H1 (cell line): ENCODE results near the gene KRTAP3-2. TPM values are rescaled to one million over a fixed set of nuclear protein-coding genes. Genes with fewer than 3 reads are reported as not detected.

ENCODE experiments used
- CTCF ChIA-PET: fragments of 300-600 bp; sonication (Branson Sonifier 250); formaldehyde crosslinking; loops from one replicate; lab custom pipeline; 2021; ENCODE audit not compliant: partially characterized antibody; lab: Charles Lee
- POLR2A ChIA-PET: fragments of 300-600 bp; sonication (Branson Sonifier 250); formaldehyde crosslinking; loops from one replicate; lab custom pipeline; 2021; ENCODE audit warnings: inconsistent platforms; ENCODE audit not compliant: partially characterized antibody; lab: Charles Lee
- DNase-seq, 2 experiments: peaks; one replicate each; pipeline versions ENCODE4 v3.0.0 to v3.0.0-alpha.2; 2010 to 2022; ENCODE audit warnings: low spot score in 2 of 2, low read depth in 1 of 2, mixed read lengths in 1 of 2
- FAIRE-seq: peaks from 2 replicates; lab custom pipeline; 2011; peaks lifted over from hg19 to GRCh38; lab: Jason Lieb, UNC
- H2AFZ ChIP-seq: 2 replicates; pipeline ENCODE4 v1.8.1; 2012; ENCODE audit warnings: low read length, inconsistent platforms
- H2AK5ac ChIP-seq: 2 replicates; pipeline ENCODE4 v1.6.1; 2013; ENCODE audit warnings: low read depth, low read length
- H2BK120ac ChIP-seq: replicated peaks from 2 replicates; pipeline ENCODE3; 2013; ENCODE audit warnings: low read depth, low read length, inconsistent platforms
- H2BK12ac ChIP-seq: 2 replicates; pipeline ENCODE4 v1.6.1; 2013; ENCODE audit warnings: low read depth, low read length
- H2BK15ac ChIP-seq: 2 replicates; pipeline ENCODE4 v1.6.1; 2013; ENCODE audit warnings: low read length
- H2BK20ac ChIP-seq: 2 replicates; pipeline ENCODE4 v1.6.1; 2013; ENCODE audit warnings: low read length
- H2BK5ac ChIP-seq: 2 replicates; pipeline ENCODE4 v1.6.1; 2013; ENCODE audit warnings: low read depth, low read length
- H3K14ac ChIP-seq: 2 replicates; pipeline ENCODE4 v1.6.1; 2013; ENCODE audit warnings: inconsistent platforms; ENCODE audit not compliant: insufficient read length
- H3K18ac ChIP-seq: 2 replicates; pipeline ENCODE4 v1.6.1; 2013; ENCODE audit warnings: low read length; ENCODE audit errors: extremely low read depth
- H3K23ac ChIP-seq: 2 replicates; pipeline ENCODE4 v1.6.1; 2013; ENCODE audit warnings: inconsistent platforms; ENCODE audit not compliant: insufficient read length
- H3K23me2 ChIP-seq: 2 replicates; pipeline ENCODE4 v1.6.1; 2013; ENCODE audit warnings: low read depth, low read length
- H3K27ac ChIP-seq: 2 replicates; pipeline ENCODE4 v1.6.1; 2011; ENCODE audit warnings: low read depth, low read length, inconsistent platforms
- H3K27me3 ChIP-seq, 4 experiments: replicated peaks in 1 of 4; 1 replicate in 1 of 4; 2 replicates in 3 of 4; pipeline versions ENCODE4 v1.6.1 to v1.8.1; 2011 to 2013; ENCODE audit warnings: low read length in 3 of 4, mild to moderate bottlenecking in 3 of 4, inconsistent platforms in 2 of 4, mixed read lengths in 2 of 4, moderate library complexity in 1 of 4; ENCODE audit not compliant: control insufficient read depth in 3 of 4, insufficient read depth in 3 of 4; ENCODE audit errors: extremely low read depth in 1 of 4
- H3K36me3 ChIP-seq, 4 experiments: 2 replicates each; pipeline versions ENCODE4 v1.6.1 to v1.8.1; 2011 to 2013; ENCODE audit warnings: mild to moderate bottlenecking in 4 of 4, low read length in 3 of 4, moderate library complexity in 2 of 4, control low read depth in 1 of 4, inconsistent platforms in 1 of 4; ENCODE audit not compliant: insufficient read depth in 4 of 4, control insufficient read depth in 2 of 4
- H3K4ac ChIP-seq: replicated peaks from 2 replicates; pipeline ENCODE3; 2013; ENCODE audit warnings: low read length, low read depth, mixed read lengths, inconsistent platforms; ENCODE audit not compliant: insufficient read length
- H3K4me1 ChIP-seq, 4 experiments: replicated peaks in 1 of 4; 1 replicate in 1 of 4; 2 replicates in 3 of 4; pipeline versions ENCODE4 v1.6.1 to v1.8.1; 2011 to 2013; ENCODE audit warnings: low read length in 3 of 4, inconsistent platforms in 2 of 4, mixed read lengths in 1 of 4; ENCODE audit not compliant: insufficient read depth in 4 of 4, control insufficient read depth in 3 of 4
- H3K4me2 ChIP-seq, 2 experiments: 2 replicates each; pipeline versions ENCODE4 v1.6.1 to v1.8.1; 2011 to 2013; ENCODE audit warnings: low read depth in 2 of 2, low read length in 2 of 2, control low read depth in 1 of 2, inconsistent platforms in 1 of 2, mild to moderate bottlenecking in 1 of 2; ENCODE audit not compliant: insufficient read depth in 1 of 2
- H3K4me3 ChIP-seq, 4 experiments: fragments of 200-600, 300-600 bp in 1 of 4; sonication (generic), shearing (Covaris generic), sonication (Bioruptor Twin) in 1 of 4; 2 replicates each; pipeline versions ENCODE4 v1.5.1 to v1.8.1; 2011 to 2016; ENCODE audit warnings: low read length in 4 of 4, low read depth in 3 of 4, control low read depth in 2 of 4, inconsistent platforms in 2 of 4, mild to moderate bottlenecking in 2 of 4, mixed read lengths in 1 of 4, moderate library complexity in 1 of 4; ENCODE audit not compliant: insufficient read depth in 2 of 4; ENCODE audit errors: extremely low read depth in 1 of 4
- H3K56ac ChIP-seq: replicated peaks from 2 replicates; pipeline ENCODE3; 2013; ENCODE audit warnings: low read depth, mild to moderate bottlenecking, mixed read lengths, low read length, inconsistent platforms; ENCODE audit not compliant: insufficient read length
- H3K79me1 ChIP-seq: 2 replicates; pipeline ENCODE4 v1.6.1; 2013; ENCODE audit warnings: low read depth, low read length, control low read depth
- H3K79me2 ChIP-seq, 2 experiments: 2 replicates each; pipeline versions ENCODE4 v1.6.1 to v1.8.1; 2012 to 2013; ENCODE audit warnings: low read length in 2 of 2, mild to moderate bottlenecking in 2 of 2, inconsistent platforms in 1 of 2; ENCODE audit not compliant: insufficient read depth in 2 of 2, control insufficient read depth in 1 of 2
- H3K9ac ChIP-seq, 4 experiments: replicated peaks in 1 of 4; 1 replicate in 1 of 4; 2 replicates in 3 of 4; pipeline versions ENCODE4 v1.6.1 to v1.8.1; 2011 to 2013; ENCODE audit warnings: low read depth in 3 of 4, low read length in 3 of 4, control low read depth in 2 of 4, mild to moderate bottlenecking in 2 of 4, moderate library complexity in 2 of 4, inconsistent platforms in 1 of 4; ENCODE audit errors: extremely low read depth in 1 of 4
- H3K9me3 ChIP-seq, 2 experiments: 2 replicates each; pipeline versions ENCODE4 v1.6.1 to v1.8.1; 2012 to 2013; ENCODE audit warnings: mild to moderate bottlenecking in 2 of 2, moderate library complexity in 2 of 2, control low read depth in 1 of 2, inconsistent platforms in 1 of 2, low read depth in 1 of 2, low read length in 1 of 2, mixed read lengths in 1 of 2; ENCODE audit not compliant: insufficient read depth in 2 of 2
- H4K20me1 ChIP-seq, 2 experiments: replicated peaks in 1 of 2; 2 replicates each; pipeline versions ENCODE3 to v1.8.1; 2011 to 2013; ENCODE audit warnings: inconsistent platforms in 2 of 2, low read length in 2 of 2, mild to moderate bottlenecking in 1 of 2; ENCODE audit not compliant: insufficient read depth in 2 of 2, control insufficient read depth in 1 of 2
- H4K5ac ChIP-seq: 2 replicates; pipeline ENCODE4 v1.6.1; 2013; ENCODE audit warnings: low read length, low read depth, mixed read lengths, inconsistent platforms; ENCODE audit not compliant: insufficient read length
- H4K8ac ChIP-seq: 2 replicates; pipeline ENCODE4 v1.8.0; 2013; ENCODE audit warnings: mild to moderate bottlenecking, moderate library complexity, low read length, inconsistent platforms; ENCODE audit not compliant: insufficient read depth; ENCODE audit errors: extremely low read depth
- H4K91ac ChIP-seq: replicated peaks from 2 replicates; pipeline ENCODE3; 2013; ENCODE audit warnings: low read length, mixed read lengths, inconsistent platforms; ENCODE audit not compliant: insufficient read length
- ASH2L ChIP-seq: fragments of 200-600, 300-600 bp; sonication (generic); IDR thresholded peaks from one replicate; pipeline ENCODE4 v1.7.1; 2017; ENCODE audit warnings: low read length
- BRCA1 ChIP-seq: IDR thresholded peaks from 2 replicates; pipeline ENCODE4 v1.6.1; 2012; ENCODE audit warnings: low read depth, low read length, improper control_type of control experiment
- CREB1 ChIP-seq: IDR thresholded peaks from 2 replicates; pipeline ENCODE4 v1.6.1; 2012; ENCODE audit warnings: inconsistent platforms
- JUN ChIP-seq: IDR thresholded peaks from 2 replicates; pipeline ENCODE4 v1.6.1; 2011; ENCODE audit warnings: low read depth, mild to moderate bottlenecking, improper control_type of control experiment, low read length
- JUND ChIP-seq: IDR thresholded peaks from 2 replicates; pipeline ENCODE4 v1.6.1; 2011; ENCODE audit warnings: mild to moderate bottlenecking, improper control_type of control experiment, low read length
- RXRA ChIP-seq: IDR thresholded peaks from 2 replicates; pipeline ENCODE4 v1.6.1; 2011; ENCODE audit warnings: low read depth, mild to moderate bottlenecking, low read length, moderate library complexity; ENCODE audit not compliant: insufficient read depth
- SAP30 ChIP-seq: fragments of 300-600 bp; sonication (generic); IDR thresholded peaks from 2 replicates; pipeline ENCODE4 v1.7.1; 2012; ENCODE audit warnings: low read length, moderate library complexity, mild to moderate bottlenecking, inconsistent platforms; ENCODE audit not compliant: insufficient read depth, insufficient replicate concordance
- SUZ12 ChIP-seq: fragments of 200-600 bp; sonication (generic); IDR thresholded peaks from 2 replicates; pipeline ENCODE4 v1.6.1; 2012; ENCODE audit warnings: mild to moderate bottlenecking, inconsistent platforms, low read length, moderate library complexity, mixed read lengths
- YY1 ChIP-seq: IDR thresholded peaks from 2 replicates; pipeline ENCODE4 v1.6.1; 2011; ENCODE audit warnings: low read depth, mild to moderate bottlenecking, low read length
- WGBS, 2 experiments: shearing (Covaris generic) in 1 of 2; methylation state at CpG; one replicate each; pipeline versions ENCODE4 v1.1.6 to v1.1.7; 2013 to 2015; ENCODE audit warnings: low lambda C conversion rate in 2 of 2, mixed read lengths in 2 of 2, inconsistent platforms in 1 of 2, low coverage in 1 of 2, missing lambda C conversion rate in 1 of 2; ENCODE audit not compliant: insufficient replicate concordance in 2 of 2, insufficient coverage in 1 of 2, insufficient read length in 1 of 2; ENCODE audit errors: extremely low coverage in 1 of 2, missing lambda C conversion rate in 1 of 2; 5-methylcytosine and 5-hydroxymethylcytosine counted together
- polyA plus RNA-seq, 7 experiments: library from polyadenylated mRNA; depleted of rRNA in 3 of 7; stranded (reverse) in 5 of 7; unstranded in 2 of 7; fragments of >200 nt in 5 of 7; fragments of 200-250 nt in 2 of 7; gene quantifications; 1 replicate in 5 of 7; 2 replicates in 1 of 7; 4 replicates in 1 of 7; pipeline versions ENCODE4 v1.2.1 to v1.2.3, GENCODE V29; 2011 to 2013; ENCODE audit warnings: missing spikeins in 2 of 7, mixed read lengths in 2 of 7
- total RNA-seq: library from RNA; stranded (reverse); fragmentation: NEBNext Ultra II Directional; extraction: Animal tissue kit (Norgen Biotek cat#: 25700); gene quantifications from 2 replicates; pipeline ENCODE4 v1.2.1, GENCODE V29; 2021
- TF ChIP-seq, protein P1 (sequence below): IDR thresholded peaks from 2 replicates; pipeline ENCODE4 v1.6.1; 2011; ENCODE audit warnings: low read length, improper control_type of control experiment
- TF ChIP-seq, protein P2 (sequence below): IDR thresholded peaks from 2 replicates; pipeline ENCODE4 v1.6.1; 2012; ENCODE audit warnings: low read length, inconsistent platforms

KRTAP3-2 gene
- total and polyA plus RNA-seq, 2 of the 8 experiments (the other 6 are each of a cell fraction or from before 2014, with no cell fraction given), result not detected

GRCh38 chr17:40962059-40962561, 37.6 kb downstream of the KRTAP3-2 start:
- Histone ChIP-seq H3K27me3 (no peaks in the 10 kb centered on the region), H3K79me1 (no peaks in the 10 kb centered on the region), H4K91ac (no peak overlapping the region)
- TF ChIP-seq, protein P1, sequence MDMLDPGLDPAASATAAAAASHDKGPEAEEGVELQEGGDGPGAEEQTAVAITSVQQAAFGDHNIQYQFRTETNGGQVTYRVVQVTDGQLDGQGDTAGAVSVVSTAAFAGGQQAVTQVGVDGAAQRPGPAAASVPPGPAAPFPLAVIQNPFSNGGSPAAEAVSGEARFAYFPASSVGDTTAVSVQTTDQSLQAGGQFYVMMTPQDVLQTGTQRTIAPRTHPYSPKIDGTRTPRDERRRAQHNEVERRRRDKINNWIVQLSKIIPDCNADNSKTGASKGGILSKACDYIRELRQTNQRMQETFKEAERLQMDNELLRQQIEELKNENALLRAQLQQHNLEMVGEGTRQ, result no peak
- no peak for TF ChIP-seq SUZ12
- TF ChIP-seq, protein P2, sequence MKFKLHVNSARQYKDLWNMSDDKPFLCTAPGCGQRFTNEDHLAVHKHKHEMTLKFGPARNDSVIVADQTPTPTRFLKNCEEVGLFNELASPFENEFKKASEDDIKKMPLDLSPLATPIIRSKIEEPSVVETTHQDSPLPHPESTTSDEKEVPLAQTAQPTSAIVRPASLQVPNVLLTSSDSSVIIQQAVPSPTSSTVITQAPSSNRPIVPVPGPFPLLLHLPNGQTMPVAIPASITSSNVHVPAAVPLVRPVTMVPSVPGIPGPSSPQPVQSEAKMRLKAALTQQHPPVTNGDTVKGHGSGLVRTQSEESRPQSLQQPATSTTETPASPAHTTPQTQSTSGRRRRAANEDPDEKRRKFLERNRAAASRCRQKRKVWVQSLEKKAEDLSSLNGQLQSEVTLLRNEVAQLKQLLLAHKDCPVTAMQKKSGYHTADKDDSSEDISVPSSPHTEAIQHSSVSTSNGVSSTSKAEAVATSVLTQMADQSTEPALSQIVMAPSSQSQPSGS, result no peak
- no peak for TF ChIP-seq JUND
- no peak for TF ChIP-seq CREB1
- TF ChIP-seq RXRA, result no peak
- TF ChIP-seq ASH2L, result no peak
- TF ChIP-seq JUN, result no peak
- TF ChIP-seq BRCA1, result no peak
- TF ChIP-seq SAP30, result no peak
- no peak for TF ChIP-seq YY1
- TF ChIP-seq, all 59 proteins: peak for 0
- Histone ChIP-seq H3K4me2 (no peak overlapping the region), H3K56ac (no peak overlapping the region), H3K14ac (no peak overlapping the region), H3K4me3 (no peak overlapping the region), H2BK120ac (no peak overlapping the region), H2BK15ac (no peak overlapping the region), H3K27ac (no peak overlapping the region), H2BK12ac (no peak overlapping the region), H3K4ac (no peak overlapping the region), H2AK5ac (no peak overlapping the region; the same call in 1 of the 2 replicates), H3K79me2 (no peaks in the 10 kb centered on the region), H3K23ac (no peak overlapping the region), H3K9ac (no peak overlapping the region), H2BK5ac (no peak overlapping the region), H3K23me2 (no peaks in the 10 kb centered on the region), H3K9me3 (no peaks in the 10 kb centered on the region), H3K4me1 (peaks cover 0 to 7% (median 0%) of the 10 kb centered on the region in 4 experiments; a peak in 2 of 7 replicates), H2AFZ (no peak overlapping the region), H4K5ac (no peak overlapping the region), H4K20me1 (no peaks in the 10 kb centered on the region), H3K36me3 (no peaks in the 10 kb centered on the region), H3K18ac (no peak overlapping the region), H4K8ac (no peak overlapping the region), H2BK20ac (no peak overlapping the region)
- ChIA-PET POLR2A (no interaction called here), CTCF (interaction anchor here (1.1 to 5.0 kb wide), 5 partner anchors 10 to 525 kb away, joined by 3 to 34 read pairs (median 10); no protein-coding TSS in a partner anchor)
- DNase-seq (no peak), FAIRE-seq (no peak)
- WGBS, 2 experiments, result 100% methylated on average over 4 of the region's 4 CpGs; no CpG with 5 or more reads in 1 of the 2 experiments
